Right lobe of liver (tissue), 6 donors: ENCODE data around the gene ATP6V1G3. TPM values are rescaled to one million over a fixed set of nuclear protein-coding genes. Genes with fewer than 3 reads are reported as not detected.

Source experiments
- ATAC-seq, 4 donors: fragments of 200-7000 bp; cut with Tn5 transposase; one replicate each; pipeline ENCODE4 v1.9.1; 2020; ENCODE audit warnings: mild to moderate bottlenecking in 4 of 4, moderate library complexity in 4 of 4
- DNase-seq, 3 donors: peaks; one replicate each; pipeline ENCODE4 v3.0.0-alpha.2; 2020
- H3K27ac ChIP-seq, 3 donors: fragments of 200-600 bp; one replicate each; pipeline ENCODE4 v1.8.0; 2022
- H3K27me3 ChIP-seq, 2 donors: fragments of 200-600 bp; one replicate each; pipeline ENCODE4 v1.8.0; 2022
- H3K36me3 ChIP-seq, 4 donors: fragments of 200-600 bp; sonication (generic) in 1 of 4; one replicate each; pipeline versions ENCODE4 v1.5.1 to v1.8.0; 2017 to 2022; ENCODE audit warnings: control low read depth in 1 of 4
- H3K4me1 ChIP-seq, 4 donors: fragments of 200-600 bp; sonication (generic) in 1 of 4; one replicate each; pipeline versions ENCODE4 v1.5.1 to v1.8.0; 2017 to 2022; ENCODE audit warnings: control low read depth in 1 of 4
- H3K4me3 ChIP-seq, 3 donors: fragments of 200-600 bp; one replicate each; pipeline ENCODE4 v1.8.0; 2022
- H3K9me3 ChIP-seq, 4 donors: fragments of 200-600 bp; sonication (generic) in 1 of 4; one replicate each; pipeline versions ENCODE4 v1.5.1 to v1.8.0; 2017 to 2022; ENCODE audit warnings: control low read depth in 1 of 4
- POLR2A ChIP-seq: fragments of 450-650 bp; IDR thresholded peaks from one replicate; pipeline ENCODE4 v1.6.1; 2017; ENCODE audit warnings: antibody characterized with exemption, mild to moderate bottlenecking
- WGBS: methylation state at CpG from one replicate; pipeline ENCODE4 v1.1.6; 2018; ENCODE audit warnings: low coverage, low lambda C conversion rate; ENCODE audit not compliant: insufficient coverage; ENCODE audit errors: missing lambda C conversion rate; 5-methylcytosine and 5-hydroxymethylcytosine counted together
- intact Hi-C, 2 donors: fragments of 100-400 bp; cut with DNase I; formaldehyde crosslinking; loops; one replicate each; pipeline versions ENCODE4 v1.11.2 to v1.14.1; 2022
- total RNA-seq, 6 experiments: library from RNA; depleted of rRNA in 2 of 6; stranded (reverse); fragments of >200 nt in 2 of 6; fragmentation: NEBNext Ultra II Directional in 3 of 6; extraction: Animal tissue kit (Norgen Biotek cat#: 25700) in 3 of 6; gene quantifications; one replicate each; pipeline versions ENCODE4 v1.1.0 to v1.2.4, GENCODE V29; 2016 to 2023
- TF ChIP-seq, protein P1 (sequence below), 4 donors: fragments of 200-600 bp in 3 of 4; fragments of 450-650 bp in 1 of 4; IDR thresholded peaks; one replicate each; pipeline versions ENCODE4 v1.5.1 to v1.8.0; 2016 to 2022; ENCODE audit warnings: antibody characterized with exemption in 4 of 4, mild to moderate bottlenecking in 2 of 4
- donor health status: DM: no; HTN: yes; CAD: no.
- donor health status: DM: no; HTN: no; CAD: no.
- donor health status: DM: no; HTN: no; CAD: no.
- donor health status: DM: no; HTN: yes; CAD: no.
- donor health status: DM: no; HTN: yes; CAD: no.

The ATP6V1G3 gene
- total RNA-seq, 6 experiments from 2014 or later: not detected

DNA sequence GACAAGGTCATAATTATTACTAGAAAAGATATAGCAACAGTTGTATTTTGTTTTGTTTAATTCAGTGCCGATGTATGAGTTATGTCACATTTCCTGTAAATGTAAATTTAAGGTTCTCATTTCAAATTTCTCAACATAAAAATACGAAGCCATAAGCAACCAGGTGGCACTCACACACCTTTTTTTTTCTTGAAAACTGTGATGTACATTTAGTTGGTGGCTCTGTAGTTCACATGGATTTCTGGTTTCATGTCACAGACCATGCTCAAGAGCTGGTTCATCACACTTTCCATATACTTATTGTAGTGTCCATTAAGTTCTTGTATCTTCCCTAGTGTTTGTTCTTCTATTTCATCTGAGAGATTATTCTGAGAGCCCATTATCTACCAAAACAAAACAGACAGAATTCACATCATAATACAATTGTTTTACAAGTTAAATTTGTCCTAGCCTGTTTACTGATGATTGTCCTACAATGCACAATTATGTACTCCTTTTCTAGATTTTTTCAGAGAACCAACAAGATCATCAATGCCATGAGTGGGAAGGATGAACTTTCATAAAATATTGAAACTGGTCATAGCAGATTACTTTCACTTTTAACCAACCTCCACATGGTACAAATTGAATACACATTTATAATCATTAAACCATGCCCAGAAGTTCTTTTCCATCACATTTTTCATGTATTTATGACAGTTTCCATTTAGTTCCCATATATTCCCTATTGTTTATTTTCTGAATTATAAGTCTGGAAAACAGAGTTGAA, 17.1 kb downstream of the ATP6V1G3 start:
- H3K36me3 ChIP-seq: no peaks in the 10 kb centered on the region
- no peaks in the 10 kb centered on the region for H3K4me1 ChIP-seq
- intact Hi-C loops: no loop called here
- 42% methylated on average over 2 of the region's 2 CpGs for WGBS
- no peak for TF ChIP-seq POLR2A
- TF ChIP-seq, protein P1, sequence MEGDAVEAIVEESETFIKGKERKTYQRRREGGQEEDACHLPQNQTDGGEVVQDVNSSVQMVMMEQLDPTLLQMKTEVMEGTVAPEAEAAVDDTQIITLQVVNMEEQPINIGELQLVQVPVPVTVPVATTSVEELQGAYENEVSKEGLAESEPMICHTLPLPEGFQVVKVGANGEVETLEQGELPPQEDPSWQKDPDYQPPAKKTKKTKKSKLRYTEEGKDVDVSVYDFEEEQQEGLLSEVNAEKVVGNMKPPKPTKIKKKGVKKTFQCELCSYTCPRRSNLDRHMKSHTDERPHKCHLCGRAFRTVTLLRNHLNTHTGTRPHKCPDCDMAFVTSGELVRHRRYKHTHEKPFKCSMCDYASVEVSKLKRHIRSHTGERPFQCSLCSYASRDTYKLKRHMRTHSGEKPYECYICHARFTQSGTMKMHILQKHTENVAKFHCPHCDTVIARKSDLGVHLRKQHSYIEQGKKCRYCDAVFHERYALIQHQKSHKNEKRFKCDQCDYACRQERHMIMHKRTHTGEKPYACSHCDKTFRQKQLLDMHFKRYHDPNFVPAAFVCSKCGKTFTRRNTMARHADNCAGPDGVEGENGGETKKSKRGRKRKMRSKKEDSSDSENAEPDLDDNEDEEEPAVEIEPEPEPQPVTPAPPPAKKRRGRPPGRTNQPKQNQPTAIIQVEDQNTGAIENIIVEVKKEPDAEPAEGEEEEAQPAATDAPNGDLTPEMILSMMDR (IDR thresholded peaks at IDR 0.05): no peak
- no peaks in the 10 kb centered on the region for H3K27me3 ChIP-seq
- ATAC-seq (no peak), DNase-seq (no peak)
- no peaks in the 10 kb centered on the region for H3K9me3 ChIP-seq
- H3K27ac ChIP-seq: no peak overlapping the region
- H3K4me3 ChIP-seq: no peak overlapping the region

DNA sequence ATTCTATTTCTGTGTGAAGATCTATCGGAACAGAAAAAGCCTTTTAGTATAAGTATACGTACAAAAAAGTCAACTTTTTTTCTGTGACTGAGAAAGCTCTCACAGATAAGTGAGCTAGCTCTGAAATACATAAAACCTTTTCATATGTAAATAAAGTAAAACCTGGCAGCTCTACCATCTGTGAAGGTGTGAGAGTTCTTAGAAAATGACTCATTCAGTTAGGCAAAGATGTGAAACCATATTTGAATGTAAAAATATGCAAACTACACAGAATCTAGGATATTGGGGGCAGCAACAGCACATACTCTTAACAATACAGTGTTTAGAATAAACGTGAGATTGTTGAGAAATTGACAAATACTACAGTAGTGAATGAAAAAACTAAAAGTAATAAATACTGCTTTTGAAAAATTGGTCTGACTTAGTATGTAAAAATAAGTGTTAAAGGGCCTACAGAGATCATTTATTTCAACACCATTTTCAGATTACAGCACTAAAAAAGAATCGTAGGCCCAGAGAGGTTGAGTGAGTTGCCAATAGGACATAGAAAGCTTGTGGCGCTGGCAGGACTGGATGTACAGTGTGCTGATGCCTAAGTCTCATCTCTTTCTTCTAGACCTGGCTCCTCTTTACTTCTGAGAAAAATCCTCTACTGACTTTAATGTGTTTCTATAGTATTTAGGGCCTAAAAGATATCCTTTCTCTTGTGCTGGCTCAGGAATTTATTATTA, 19.8 kb downstream of the ATP6V1G3 start:
- H3K27ac ChIP-seq: no peak overlapping the region

DNA sequence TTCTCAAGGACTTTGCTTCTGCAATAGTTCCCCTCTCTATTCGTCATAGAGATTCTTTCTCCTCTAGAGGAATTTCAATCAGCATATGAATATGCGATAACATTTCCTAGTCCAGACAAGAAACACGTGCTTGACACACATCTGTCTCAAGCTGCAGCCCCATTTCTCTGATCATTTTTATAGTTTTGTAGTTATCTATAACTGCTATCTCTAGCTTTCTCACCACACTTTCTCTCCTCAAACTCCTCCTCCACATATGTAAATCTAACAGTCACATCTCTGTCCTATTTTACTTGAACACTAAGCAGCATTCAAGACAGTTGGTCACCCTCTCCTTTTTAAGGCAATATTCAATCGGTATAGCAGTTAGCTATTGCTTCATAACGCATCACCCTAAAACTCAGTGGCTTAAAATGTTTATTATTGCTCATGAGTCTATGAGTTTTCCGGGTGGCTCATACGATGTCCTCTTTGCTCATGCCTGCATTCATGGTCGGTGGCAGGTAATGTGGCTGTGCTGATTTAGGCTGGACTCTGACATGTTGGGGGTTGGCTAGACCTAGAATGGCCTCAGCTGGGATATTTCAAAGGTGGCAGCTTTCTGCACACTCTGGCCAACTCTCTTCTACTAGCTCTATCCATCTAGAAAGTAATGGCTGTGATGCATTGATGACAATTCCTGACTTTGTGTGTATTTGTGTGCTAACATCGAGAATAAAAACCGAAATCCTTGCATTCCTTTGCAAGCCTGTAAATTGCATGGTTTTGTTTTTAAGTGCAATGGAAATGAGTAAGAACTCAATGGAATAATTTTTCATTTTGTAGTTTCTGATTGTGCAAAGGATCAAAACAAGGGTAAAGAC, 20.6 kb downstream of the ATP6V1G3 start:
- ATAC-seq (no peak), DNase-seq (no peak)
- Histone ChIP-seq H3K36me3 (no peaks in the 10 kb centered on the region), H3K4me3 (no peak overlapping the region), H3K9me3 (no peaks in the 10 kb centered on the region), H3K27me3 (no peaks in the 10 kb centered on the region), H3K4me1 (no peaks in the 10 kb centered on the region), H3K27ac (no peak overlapping the region)
- intact Hi-C loops: no loop called here
- no peak for TF ChIP-seq POLR2A
- TF ChIP-seq, protein P1 (IDR thresholded peaks at IDR 0.05): no peak
- 79% methylated on average over 10 of the region's 10 CpGs for WGBS

More for the DNA sequence above, 19.8 kb downstream of the ATP6V1G3 start:
- TF ChIP-seq, protein P1 (IDR thresholded peaks at IDR 0.05): no peak
- no peak for TF ChIP-seq POLR2A
- 64% methylated on average over 5 of the region's 5 CpGs for WGBS
- intact Hi-C loops: no loop called here
- DNase-seq: no peak
- Histone ChIP-seq H3K27me3 (no peaks in the 10 kb centered on the region), H3K36me3 (no peaks in the 10 kb centered on the region), H3K9me3 (no peaks in the 10 kb centered on the region), H3K4me1 (no peaks in the 10 kb centered on the region), H3K4me3 (no peak overlapping the region)
- ATAC-seq: no peak

DNA sequence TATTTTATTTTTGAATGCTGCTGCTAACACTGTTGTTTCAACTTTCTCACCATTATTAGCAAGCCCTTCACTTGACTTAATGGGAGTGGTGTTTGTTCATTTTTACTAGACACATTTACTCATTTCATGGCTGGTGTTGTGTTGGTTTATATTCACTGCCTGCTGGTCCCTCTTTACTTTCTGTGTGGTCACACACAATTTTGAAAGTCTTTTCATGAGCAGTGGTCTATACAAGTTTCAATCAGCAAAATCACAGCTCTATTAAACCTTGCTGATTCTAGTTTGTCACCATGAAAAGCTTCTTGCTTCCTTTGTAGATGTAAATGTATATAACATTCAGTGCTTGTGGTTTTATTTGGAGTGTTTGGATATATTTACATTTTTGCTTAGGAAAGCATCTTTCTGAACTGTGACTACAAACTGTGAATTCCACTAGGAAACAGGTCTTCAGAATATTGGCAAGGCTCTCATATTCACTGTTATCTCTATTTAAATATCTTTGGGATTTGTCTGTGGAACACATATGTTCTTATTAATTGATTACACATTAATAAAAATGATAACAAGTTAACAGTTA, 22.8 kb downstream of the ATP6V1G3 start:
- ATAC-seq (no peak), DNase-seq (no peak)
- Histone ChIP-seq H3K36me3 (no peaks in the 10 kb centered on the region), H3K27ac (no peak overlapping the region), H3K9me3 (no peaks in the 10 kb centered on the region), H3K4me3 (no peak overlapping the region), H3K27me3 (no peaks in the 10 kb centered on the region), H3K4me1 (no peaks in the 10 kb centered on the region)
- intact Hi-C loops: no loop called here
- TF ChIP-seq, protein P1 (IDR thresholded peaks at IDR 0.05): no peak
- TF ChIP-seq POLR2A: no peak
